GM21447 (cell line): Measurements from ENCODE around the gene ZNF107.
"Not testable (repeated sequence)": the region's sequence is repeated elsewhere in the genome, so short reads cannot be mapped to it uniquely, and the experiment has no call there.

Experiments
- ATAC-seq: cut with Tn5 transposase; IDR thresholded peaks from one replicate; pipeline ENCODE4 v1.9.1; 2021; ENCODE audit not compliant: unreplicated experiment

ZNF107 gene

GRCh38 chr7:64729089-64729848 is 63.3 kb downstream of the ZNF107 start:
- no peak for ATAC-seq

- ATAC-seq, result no peak
Measured at GRCh38 chr7:64733550-64734240, 67.8 kb downstream of the ZNF107 start.

- no peak for ATAC-seq
Measured at GRCh38 chr7:64736575-64736974, 70.6 kb downstream of the ZNF107 start.

- not testable (repeated sequence) for ATAC-seq
Measured at GRCh38 chr7:64738403-64738802, 72.5 kb downstream of the ZNF107 start.

GRCh38 chr7:64738953-64739352 is 73.0 kb downstream of the ZNF107 start:
- ATAC-seq, result not testable (repeated sequence)

GRCh38 chr7:64744680-64745079 is 78.7 kb downstream of the ZNF107 start:
- ATAC-seq, result no peak

- no peak for ATAC-seq
Measured at GRCh38 chr7:64747802-64748201, 81.9 kb downstream of the ZNF107 start.

- ATAC-seq, result no peak
Measured at GRCh38 chr7:64753032-64753431, 87.1 kb downstream of the ZNF107 start.

GRCh38 chr7:64755865-64756264 is 89.9 kb downstream of the ZNF107 start:
- ATAC-seq, result no peak

GRCh38 chr7:64758151-64758550 is 92.2 kb downstream of the ZNF107 start:
- no peak for ATAC-seq
